Measurements from ENCODE around the gene HYPK.

- TF ChIP-seq CTCF (IDR thresholded peaks at IDR 0.05; ENCODE audit: borderline replicate concordance, extremely low read depth, low read length, poor library complexity, severe bottlenecking) (no peak), EZH2 (IDR thresholded peaks at IDR 0.05; ENCODE audit: borderline replicate concordance, low read depth, low read length, severe bottlenecking) (no peak)
These were observed 50.9 kb downstream of the HYPK start for GRCh38 chr15:43851251-43851650.
